HAP-1 (cell line): ENCODE results near the gene PLA2G4E.

Source experiments
- DNase-seq, 2 experiments: peaks; one replicate each; pipeline ENCODE4 v3.0.0-alpha.2; 2016 to 2020; ENCODE audit warnings: low spot score in 2 of 2
- H3K27me3 ChIP-seq: fragments of 250-450 bp; sonication (Bioruptor Pico); 2 replicates; pipeline ENCODE4 v1.5.1; 2020; ENCODE audit warnings: low read depth, mild to moderate bottlenecking, moderate library complexity
- H3K36me3 ChIP-seq: fragments of 250-450 bp; sonication (Bioruptor Pico); replicated peaks from 2 replicates; pipeline ENCODE4 v1.5.1; 2020; ENCODE audit warnings: mild to moderate bottlenecking
- H3K4me1 ChIP-seq: fragments of 250-450 bp; sonication (Bioruptor Pico); 2 replicates; pipeline ENCODE4 v1.5.1; 2020; ENCODE audit warnings: mild to moderate bottlenecking
- H3K4me3 ChIP-seq: fragments of 250-450 bp; sonication (Bioruptor Pico); 2 replicates; pipeline ENCODE4 v1.5.1; 2020; ENCODE audit warnings: mild to moderate bottlenecking, moderate library complexity
- H3K9me3 ChIP-seq: fragments of 250-450 bp; sonication (Bioruptor Pico); 2 replicates; pipeline ENCODE4 v1.5.1; 2020; ENCODE audit warnings: mild to moderate bottlenecking, moderate library complexity
- in situ Hi-C: fragments of 300-500 bp; cut with MboI; formaldehyde crosslinking; loops from 3 replicates; pipeline ENCODE4 v1.14.3; 2020; ENCODE audit warnings: low sequenced_read_pairs, inconsistent platforms, mixed read lengths

The PLA2G4E gene

DNA sequence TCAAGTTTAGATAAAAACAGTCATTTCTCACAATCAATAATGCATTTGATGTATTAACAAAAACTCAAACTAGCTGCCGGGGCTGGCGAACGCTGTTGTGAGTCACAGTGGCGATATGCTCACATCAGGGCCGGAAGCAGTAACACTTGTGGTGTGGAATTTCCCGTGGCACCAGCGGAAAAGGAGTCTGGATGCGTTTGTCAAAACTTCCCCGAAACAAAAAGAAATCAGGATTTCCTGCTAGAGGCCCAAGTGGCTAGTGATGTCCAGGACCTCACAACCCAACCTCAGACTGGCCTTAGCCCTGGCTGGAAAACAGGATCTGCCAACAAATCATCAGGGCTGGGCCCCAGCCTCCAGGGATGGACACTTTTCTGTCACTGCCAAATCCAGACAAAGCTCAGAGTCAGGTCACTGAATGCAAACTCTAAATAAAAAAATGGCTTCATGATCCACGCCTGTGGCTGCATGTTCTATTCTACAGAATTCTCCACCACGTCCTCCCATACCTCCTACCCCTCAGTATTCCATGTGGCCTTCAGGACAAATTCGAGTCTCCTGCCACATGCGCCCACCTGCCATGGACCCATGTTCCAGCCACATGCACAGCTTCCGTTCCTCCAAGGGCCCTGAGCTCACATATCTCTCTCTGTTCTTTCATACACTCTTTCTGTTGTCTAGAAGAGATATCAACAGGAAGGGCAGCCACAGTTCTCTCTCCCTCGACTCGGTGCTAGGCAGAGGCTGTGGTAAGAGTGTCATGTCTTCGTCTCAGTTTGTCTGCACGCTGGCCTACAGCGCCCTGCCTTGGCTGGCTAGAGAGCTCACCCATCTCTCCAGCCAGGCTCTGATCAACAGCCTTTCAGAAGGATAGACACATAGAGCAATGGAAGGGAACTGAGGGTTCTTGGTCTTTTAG lies 83.9 kb downstream of the PLA2G4E start:
- no peaks in the 10 kb centered on the region for H3K9me3 ChIP-seq
- H3K27me3 ChIP-seq, result no peaks in the 10 kb centered on the region
- H3K4me3 ChIP-seq, result no peak overlapping the region
- H3K4me1 ChIP-seq, result peaks cover 17% of the 10 kb centered on the region
- peaks cover 6% of the 10 kb centered on the region; the same call in 1 of the 2 replicates for H3K36me3 ChIP-seq
- in situ Hi-C loops, result no loop called here
- DNase-seq, result no peak

DNA sequence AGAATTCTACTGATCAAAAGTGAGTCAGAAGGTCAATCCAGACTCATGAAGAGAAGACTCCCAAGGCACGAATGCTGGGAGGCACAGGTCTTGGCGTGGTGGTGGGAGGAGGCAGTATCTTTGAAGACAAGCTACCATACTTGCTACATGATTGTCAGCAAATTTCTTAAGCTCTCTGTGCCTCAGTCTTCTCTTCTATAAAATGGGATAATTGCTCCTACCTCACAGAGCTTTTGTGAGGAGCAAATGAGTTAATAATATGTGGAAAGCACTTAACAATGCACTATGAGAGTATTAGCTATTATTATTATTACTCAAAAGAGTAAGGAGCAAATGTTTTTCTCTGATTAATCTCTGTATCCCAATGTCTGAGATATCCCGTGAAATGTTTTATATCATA lies 84.7 kb downstream of the PLA2G4E start:
- peaks cover 6% of the 10 kb centered on the region; the same call in 1 of the 2 replicates for H3K36me3 ChIP-seq
- in situ Hi-C loops, result no loop called here
- no peaks in the 10 kb centered on the region for H3K9me3 ChIP-seq
- no peak for DNase-seq
- peaks cover 17% of the 10 kb centered on the region for H3K4me1 ChIP-seq
- H3K27me3 ChIP-seq, result no peaks in the 10 kb centered on the region
- no peak overlapping the region for H3K4me3 ChIP-seq

DNA sequence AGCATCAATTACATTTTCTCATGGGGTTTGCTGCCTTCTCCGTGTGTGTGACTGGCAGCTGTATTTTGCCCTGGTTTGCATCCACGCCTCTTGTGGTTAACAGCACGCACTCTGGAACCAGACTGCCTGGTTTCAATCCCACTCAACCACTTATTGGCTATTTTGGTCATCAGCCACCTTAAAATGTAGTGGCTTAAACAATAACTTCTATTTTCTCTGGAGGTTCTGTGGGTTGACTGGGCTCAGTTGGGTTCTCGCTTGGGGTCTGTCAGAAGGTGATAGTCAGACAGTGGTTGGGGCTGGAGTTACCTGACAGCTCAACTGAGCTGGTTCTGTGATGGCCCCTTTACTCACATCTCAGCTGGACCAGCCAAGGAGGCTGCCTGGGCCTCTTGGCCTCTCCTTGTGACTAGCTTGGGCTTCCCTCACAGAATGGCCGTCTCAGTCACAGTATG lies 85.2 kb downstream of the PLA2G4E start:
- in situ Hi-C loops, result no loop called here
- Histone ChIP-seq H3K4me1 (peaks cover 17% of the 10 kb centered on the region), H3K27me3 (no peaks in the 10 kb centered on the region), H3K9me3 (no peaks in the 10 kb centered on the region), H3K36me3 (peaks cover 6% of the 10 kb centered on the region; the same call in 1 of the 2 replicates), H3K4me3 (no peak overlapping the region)
- no peak for DNase-seq

DNA sequence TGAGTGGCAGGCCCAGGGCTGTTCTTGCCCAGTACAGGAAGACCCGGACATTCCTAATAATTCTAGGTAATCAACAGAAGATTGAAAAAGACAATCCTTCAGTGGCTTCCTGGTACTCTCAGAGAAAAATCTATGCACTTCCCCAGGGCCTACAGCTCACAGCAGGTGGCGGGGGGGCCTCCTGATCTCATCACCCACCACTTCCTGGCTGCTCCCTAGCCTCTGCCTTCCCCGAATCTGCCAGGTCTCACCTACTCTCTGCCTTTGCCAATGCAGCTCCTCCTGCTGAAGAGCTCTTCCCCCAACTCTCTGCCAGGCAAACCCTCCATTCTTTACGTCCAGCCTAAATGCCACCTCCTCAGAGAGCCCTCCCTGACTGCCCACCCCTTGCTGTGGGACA lies 86.0 kb downstream of the PLA2G4E start:
- no peak overlapping the region for H3K4me3 ChIP-seq
- H3K36me3 ChIP-seq, result peaks cover 2% of the 10 kb centered on the region; the same call in 1 of the 2 replicates
- no peak for DNase-seq
- H3K9me3 ChIP-seq, result no peaks in the 10 kb centered on the region
- in situ Hi-C loops, result no loop called here
- peaks cover 17% of the 10 kb centered on the region for H3K4me1 ChIP-seq
- H3K27me3 ChIP-seq, result no peaks in the 10 kb centered on the region

DNA sequence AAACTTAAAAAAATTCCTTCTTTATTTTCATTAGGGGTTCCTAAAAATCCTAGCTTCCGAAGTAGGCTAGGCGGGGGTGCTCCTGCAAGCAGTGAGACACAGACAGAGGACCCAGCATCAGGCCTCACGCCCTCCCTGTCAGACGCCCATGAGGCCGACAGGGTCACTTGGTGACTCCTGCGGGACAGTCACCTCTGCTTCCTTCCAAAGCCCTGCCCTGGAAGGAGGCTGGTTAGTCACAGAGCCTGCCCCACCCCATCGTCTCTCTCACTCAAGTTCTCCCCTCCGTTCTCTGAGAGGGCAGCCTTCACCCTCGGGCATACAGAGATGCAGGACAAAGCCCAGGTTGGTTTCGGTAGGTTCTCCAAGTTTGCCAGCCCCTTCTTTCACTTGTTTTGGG lies 87.1 kb downstream of the PLA2G4E start:
- Histone ChIP-seq H3K4me3 (no peak overlapping the region), H3K27me3 (no peaks in the 10 kb centered on the region), H3K9me3 (no peaks in the 10 kb centered on the region), H3K4me1 (peaks cover 16% of the 10 kb centered on the region), H3K36me3 (peaks cover 2% of the 10 kb centered on the region; the same call in 1 of the 2 replicates)
- DNase-seq, result no peak
- in situ Hi-C loops, result no loop called here

DNA sequence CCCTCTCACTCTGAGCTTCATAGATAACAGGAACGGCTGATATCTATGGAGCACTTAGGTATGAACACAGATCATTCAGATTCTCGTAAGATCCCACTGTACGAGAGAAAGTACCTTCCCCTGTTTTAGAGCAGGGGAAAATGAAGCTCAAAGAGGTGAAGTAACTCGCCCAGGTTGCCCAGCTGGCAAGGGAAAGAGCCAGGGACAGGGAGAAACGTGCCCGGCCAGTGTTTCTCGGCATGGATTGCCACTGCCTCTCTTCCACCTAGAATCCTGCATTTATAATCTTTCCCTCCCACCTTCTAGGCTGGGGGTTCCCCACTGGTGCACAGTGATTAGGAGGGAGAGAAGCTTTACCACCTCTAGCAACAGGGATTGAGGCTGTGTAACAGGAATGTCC lies 87.5 kb downstream of the PLA2G4E start:
- Histone ChIP-seq H3K9me3 (no peaks in the 10 kb centered on the region), H3K27me3 (no peaks in the 10 kb centered on the region), H3K4me1 (peaks cover 11% of the 10 kb centered on the region), H3K36me3 (peaks cover 2% of the 10 kb centered on the region; the same call in 1 of the 2 replicates), H3K4me3 (no peak overlapping the region)
- in situ Hi-C loops, result no loop called here
- no peak for DNase-seq

DNA sequence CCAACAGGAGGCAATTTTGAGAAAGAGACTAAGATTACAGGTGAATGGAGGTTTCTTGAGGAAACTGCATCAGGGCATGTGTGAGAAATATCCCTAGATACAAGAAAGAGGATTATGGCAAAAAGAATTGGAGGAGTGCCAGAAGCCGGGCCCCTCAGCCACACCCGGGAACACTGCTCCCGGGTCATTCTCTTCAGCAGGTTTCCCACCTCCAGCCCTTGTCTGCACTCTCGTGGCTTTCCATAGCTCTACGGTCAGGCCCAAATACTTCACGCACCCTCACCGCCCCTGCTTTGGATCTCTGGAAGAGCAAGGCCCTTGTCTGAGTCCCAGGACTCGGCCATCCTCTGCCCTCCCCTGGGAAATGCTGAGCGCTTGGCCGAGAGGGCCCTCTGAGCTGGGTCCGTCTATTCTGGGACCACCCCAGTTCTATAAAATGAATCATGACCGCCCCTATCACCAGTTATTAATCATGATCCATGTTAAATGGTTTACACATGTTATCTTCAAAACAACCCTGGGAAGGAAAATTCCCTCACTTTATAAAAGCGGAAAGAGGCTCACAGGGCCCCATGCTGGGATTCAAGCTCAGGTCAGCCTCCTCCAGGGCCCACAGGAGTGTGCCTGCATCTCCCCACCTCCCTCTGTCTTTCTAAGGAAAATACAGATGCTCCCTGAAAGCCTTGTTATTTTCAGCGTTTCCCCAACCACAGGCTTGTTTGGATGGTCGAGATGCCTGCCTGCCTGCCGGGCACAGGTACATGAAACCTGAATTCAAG lies 88.1 kb downstream of the PLA2G4E start:
- H3K4me3 ChIP-seq, result no peak overlapping the region
- H3K4me1 ChIP-seq, result peaks cover 5% of the 10 kb centered on the region
- H3K9me3 ChIP-seq, result no peaks in the 10 kb centered on the region
- H3K36me3 ChIP-seq, result peaks cover 2% of the 10 kb centered on the region; the same call in 1 of the 2 replicates
- in situ Hi-C loops, result no loop called here
- H3K27me3 ChIP-seq, result no peaks in the 10 kb centered on the region
- DNase-seq, result peak; percentile 18 to 61

DNA sequence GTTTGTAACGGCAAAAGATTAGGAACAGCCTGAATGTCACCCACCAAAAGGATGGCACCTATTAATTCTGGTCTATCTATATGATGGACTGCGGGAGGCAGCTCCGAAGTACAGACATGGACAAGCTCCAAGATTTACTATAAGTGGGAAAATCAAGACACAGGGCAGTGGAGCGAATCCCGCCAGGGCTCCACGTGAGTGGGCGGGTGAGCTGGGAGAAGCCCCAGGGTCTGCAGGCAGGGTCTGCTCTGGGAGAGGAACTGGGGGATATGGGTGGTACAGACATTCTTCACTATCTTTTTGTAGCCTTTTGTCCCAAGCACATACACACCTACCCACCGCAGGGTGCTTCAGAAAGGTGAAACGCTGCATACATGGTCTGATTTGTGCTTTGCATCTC lies 88.7 kb downstream of the PLA2G4E start:
- H3K36me3 ChIP-seq, result peaks cover 2% of the 10 kb centered on the region; the same call in 1 of the 2 replicates
- no peak overlapping the region for H3K4me3 ChIP-seq
- no peaks in the 10 kb centered on the region for H3K9me3 ChIP-seq
- DNase-seq, result no peak
- in situ Hi-C loops, result no loop called here
- H3K4me1 ChIP-seq, result no peaks in the 10 kb centered on the region; the same call in none of the 2 replicates
- H3K27me3 ChIP-seq, result no peaks in the 10 kb centered on the region
